A549 treated with RU486 at 1 μM for 4 hours (cell line): ENCODE data around the gene BLZF1. TPM values are rescaled to one million over a fixed set of nuclear protein-coding genes. Genes with fewer than 3 reads are reported as not detected.

Source experiments
- total RNA-seq: library from RNA; stranded (reverse); fragments of 200-300 nt; extraction: Qiagen RNA extraction; gene quantifications from 5 replicates; pipeline ENCODE4 v1.2.3, GENCODE V29; 2022; ENCODE audit warnings: low read depth

Gene BLZF1
- total RNA-seq, result 11.7 to 21.2 TPM (median 14.4 TPM) in 5 replicates

DNA sequence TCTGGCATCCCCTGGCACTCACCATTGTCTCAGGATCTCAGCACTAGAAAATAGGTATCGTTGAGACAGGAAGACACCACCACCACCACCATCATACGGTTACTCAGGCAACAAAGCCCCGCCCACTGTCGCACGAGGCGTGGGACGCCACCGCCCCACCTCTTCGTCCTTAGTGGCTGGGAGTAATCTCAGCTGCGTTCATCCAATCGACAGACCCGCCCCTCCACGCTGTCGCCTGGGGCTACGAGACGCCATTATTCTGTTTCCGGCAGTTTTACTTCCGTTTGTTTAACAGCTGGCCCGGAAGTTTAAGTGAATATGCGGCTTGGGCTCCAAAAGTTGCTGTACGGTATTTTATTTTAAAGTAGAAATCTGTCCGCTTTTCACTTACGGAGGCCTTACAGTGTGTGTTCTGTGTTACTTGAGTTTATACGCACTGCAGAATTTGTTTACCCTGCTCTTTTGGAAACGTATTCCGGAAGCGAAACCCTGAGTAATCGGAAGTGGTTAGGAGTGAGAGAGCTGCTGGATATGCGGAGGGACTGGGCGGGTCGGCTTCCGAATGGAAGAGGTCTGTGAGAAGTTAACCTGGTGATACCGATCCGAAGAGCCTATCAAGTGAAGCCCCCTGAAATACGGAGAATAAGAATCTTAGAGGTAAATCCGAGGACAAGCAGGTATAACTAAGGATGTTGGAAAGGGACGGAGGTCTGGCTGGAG lies at the start of gene BLZF1, which contains the start of gene NME7:
TSS of gene BLZF1 (plus strand) at position 510 of the 720 bp plus-strand sequence. CDS start 1,328 bp downstream, outside the sequence.
TSS of gene NME7 (minus strand) at position 112 of the 720 bp plus-strand sequence. CDS start at position 25, 87 bp downstream.

GRCh38 chr1:169427081-169427641 lies 59.2 kb downstream of the BLZF1 start, which contains the start of gene CCDC181:
TSS of gene CCDC181 (minus strand) at chr1:169427474. CDS start at chr1:169424927, 2,547 bp downstream.

Other genes with a start within 250 kb of the BLZF1 start
- 16.3 to 38.8 TPM (median 22.2 TPM) in 5 replicates for gene NME7, start 398 bp upstream of the BLZF1 start, total RNA-seq
- gene CCDC181, start 59.3 kb downstream of the BLZF1 start, total RNA-seq, result 0.07 to 0.25 TPM (median 0.15 TPM) in 3 of 5 replicates, not detected in the others
- 4.1 to 8.6 TPM (median 8.0 TPM) in 5 replicates for gene SLC19A2, start 117.7 kb downstream of the BLZF1 start, total RNA-seq
- 0.03 to 0.12 TPM (median 0.10 TPM) in 5 replicates for gene F5, start 218.3 kb downstream of the BLZF1 start, total RNA-seq